Activated T-cell treated with anti-CD3 and anti-CD28 coated beads, Interleukin-2, amount 50 U/mL, for 72 hours (primary cell): ENCODE results near the gene USP54. TPM values are rescaled to one million over a fixed set of nuclear protein-coding genes. Genes with fewer than 3 reads are reported as not detected.

Experiments used
- ATAC-seq, 2 donors: fragments of 150-1000 bp; cut with Tn5 transposase; replicated peaks in 1 of 2; 2 replicates each; pipeline ENCODE4 v1.10.0; 2021; ENCODE audit warnings: moderate library complexity in 2 of 2, mild to moderate bottlenecking in 1 of 2
- DNase-seq, 2 donors: peaks; one replicate each; pipeline ENCODE4 v3.0.0; 2021 to 2022; ENCODE audit warnings: mixed read lengths in 1 of 2
- H3K27ac Mint-ChIP-seq: one replicate; pipeline ENCODE4 v1.8.0; 2022; ENCODE audit warnings: mild to moderate bottlenecking, moderate library complexity, mixed read lengths
- H3K27me3 Mint-ChIP-seq: one replicate; pipeline ENCODE4 v1.8.0; 2022; ENCODE audit warnings: low read depth, mixed read lengths
- H3K36me3 Mint-ChIP-seq, 2 donors: one replicate each; pipeline ENCODE4 v1.8.0; 2022; ENCODE audit warnings: mixed read lengths in 2 of 2, mild to moderate bottlenecking in 1 of 2; ENCODE audit not compliant: insufficient read depth in 2 of 2
- H3K4me1 Mint-ChIP-seq: one replicate; pipeline ENCODE4 v1.8.0; 2022; ENCODE audit warnings: low read depth, mixed read lengths
- H3K4me3 Mint-ChIP-seq, 2 donors: one replicate each; pipeline ENCODE4 v1.8.0; 2022; ENCODE audit warnings: mild to moderate bottlenecking in 2 of 2, mixed read lengths in 2 of 2, moderate library complexity in 2 of 2
- H3K9me3 Mint-ChIP-seq, 2 donors: one replicate each; pipeline ENCODE4 v1.8.0; 2022; ENCODE audit warnings: mixed read lengths in 2 of 2
- total RNA-seq, 2 donors: library from RNA; stranded (reverse); gene quantifications; one replicate each; pipeline ENCODE4 v1.2.3, GENCODE V29; 2022

Gene USP54
- total RNA-seq, 2 donors from 2014 or later, result 2.4 to 4.1 TPM

GRCh38 chr10:73537288-73537687 is 53.9 kb downstream of the USP54 start:
- DNase-seq, result no peak
- Mint-ChIP-seq H3K4me1 (peaks cover 12% of the 10 kb centered on the region), H3K27me3 (no peaks in the 10 kb centered on the region), H3K36me3 (no peaks in the 10 kb centered on the region), H3K27ac (no peak overlapping the region), H3K9me3 (no peaks in the 10 kb centered on the region), H3K4me3 (no peak overlapping the region)
- peak; percentile 36 to 56 for ATAC-seq

GRCh38 chr10:73534857-73535256 is 56.3 kb downstream of the USP54 start:
- ATAC-seq (no peak), DNase-seq (no peak)
- peaks cover 12% of the 10 kb centered on the region for H3K4me1 Mint-ChIP-seq
- no peaks in the 10 kb centered on the region for H3K36me3 Mint-ChIP-seq
- no peaks in the 10 kb centered on the region for H3K27me3 Mint-ChIP-seq
- no peak overlapping the region for H3K27ac Mint-ChIP-seq
- H3K4me3 Mint-ChIP-seq, result no peak overlapping the region
- no peaks in the 10 kb centered on the region for H3K9me3 Mint-ChIP-seq

- DNase-seq, result peak; percentile 43 to 58
- no peak overlapping the region for H3K4me3 Mint-ChIP-seq
- no peaks in the 10 kb centered on the region for H3K27me3 Mint-ChIP-seq
- H3K36me3 Mint-ChIP-seq, result no peaks in the 10 kb centered on the region
- no peak overlapping the region for H3K27ac Mint-ChIP-seq
- peak; percentile 83 to 87 for ATAC-seq
- H3K4me1 Mint-ChIP-seq, result no peaks in the 10 kb centered on the region
- no peaks in the 10 kb centered on the region for H3K9me3 Mint-ChIP-seq
These were observed 61.9 kb downstream of the USP54 start for GRCh38 chr10:73529089-73529832.

- no peaks in the 10 kb centered on the region for H3K9me3 Mint-ChIP-seq
- no peaks in the 10 kb centered on the region for H3K27me3 Mint-ChIP-seq
- H3K36me3 Mint-ChIP-seq, result no peaks in the 10 kb centered on the region
- H3K27ac Mint-ChIP-seq, result no peak overlapping the region
- H3K4me3 Mint-ChIP-seq, result no peak overlapping the region
- no peaks in the 10 kb centered on the region for H3K4me1 Mint-ChIP-seq
- no peak for ATAC-seq
- DNase-seq, result no peak
These were observed 68.9 kb downstream of the USP54 start for GRCh38 chr10:73522263-73522662.

GRCh38 chr10:73519336-73519735 is 71.8 kb downstream of the USP54 start:
- Mint-ChIP-seq H3K9me3 (no peaks in the 10 kb centered on the region), H3K36me3 (no peaks in the 10 kb centered on the region), H3K27ac (no peak overlapping the region), H3K4me1 (no peaks in the 10 kb centered on the region), H3K27me3 (no peaks in the 10 kb centered on the region), H3K4me3 (no peak overlapping the region)
- no peak for ATAC-seq
- DNase-seq, result no peak

GRCh38 chr10:73517166-73517888 is 73.8 kb downstream of the USP54 start:
- no peaks in the 10 kb centered on the region for H3K27me3 Mint-ChIP-seq
- DNase-seq (no peak), ATAC-seq (no peak)
- H3K9me3 Mint-ChIP-seq, result no peaks in the 10 kb centered on the region
- no peak overlapping the region for H3K27ac Mint-ChIP-seq
- H3K4me1 Mint-ChIP-seq, result no peaks in the 10 kb centered on the region
- H3K4me3 Mint-ChIP-seq, result no peak overlapping the region
- H3K36me3 Mint-ChIP-seq, result no peaks in the 10 kb centered on the region

- H3K27me3 Mint-ChIP-seq, result no peaks in the 10 kb centered on the region
- H3K27ac Mint-ChIP-seq, result no peak overlapping the region
- H3K9me3 Mint-ChIP-seq, result no peaks in the 10 kb centered on the region
- no peak for DNase-seq
- no peaks in the 10 kb centered on the region for H3K36me3 Mint-ChIP-seq
- no peak overlapping the region for H3K4me3 Mint-ChIP-seq
- ATAC-seq, result no peak
- no peaks in the 10 kb centered on the region for H3K4me1 Mint-ChIP-seq
These were observed 78.9 kb downstream of the USP54 start for GRCh38 chr10:73512207-73512743.

GRCh38 chr10:73509695-73510094 is 81.4 kb downstream of the USP54 start:
- H3K27ac Mint-ChIP-seq, result no peak overlapping the region
- DNase-seq (no peak), ATAC-seq (no peak)
- H3K27me3 Mint-ChIP-seq, result no peaks in the 10 kb centered on the region
- H3K4me3 Mint-ChIP-seq, result no peak overlapping the region
- H3K36me3 Mint-ChIP-seq, result no peaks in the 10 kb centered on the region
- no peaks in the 10 kb centered on the region for H3K4me1 Mint-ChIP-seq
- H3K9me3 Mint-ChIP-seq, result no peaks in the 10 kb centered on the region

- ATAC-seq, result no peak
- no peak overlapping the region for H3K4me3 Mint-ChIP-seq
- peaks cover 13% of the 10 kb centered on the region for H3K4me1 Mint-ChIP-seq
- H3K36me3 Mint-ChIP-seq, result peaks cover 0 to 7% of the 10 kb centered on the region in 2 donors
- no peak overlapping the region for H3K27ac Mint-ChIP-seq
- DNase-seq, result no peak
- no peaks in the 10 kb centered on the region for H3K27me3 Mint-ChIP-seq
- no peaks in the 10 kb centered on the region for H3K9me3 Mint-ChIP-seq
These were observed 84.7 kb downstream of the USP54 start for GRCh38 chr10:73506491-73506890.

- Mint-ChIP-seq H3K4me1 (peaks cover 17% of the 10 kb centered on the region), H3K27ac (no peak overlapping the region), H3K4me3 (no peak overlapping the region), H3K36me3 (peaks cover 0 to 7% of the 10 kb centered on the region in 2 donors), H3K9me3 (no peaks in the 10 kb centered on the region), H3K27me3 (no peaks in the 10 kb centered on the region)
- DNase-seq, result no peak
- ATAC-seq, result no peak
These were observed 85.1 kb downstream of the USP54 start for GRCh38 chr10:73506074-73506473.

GRCh38 chr10:73503037-73503436 is 88.1 kb downstream of the USP54 start:
- Mint-ChIP-seq H3K4me1 (peaks cover 18% of the 10 kb centered on the region), H3K9me3 (no peaks in the 10 kb centered on the region), H3K4me3 (no peak overlapping the region), H3K27ac (no peak overlapping the region), H3K27me3 (no peaks in the 10 kb centered on the region), H3K36me3 (peaks cover 0 to 7% of the 10 kb centered on the region in 2 donors)
- DNase-seq (no peak), ATAC-seq (no peak)

GRCh38 chr10:73501651-73502050 is 89.5 kb downstream of the USP54 start:
- H3K4me3 Mint-ChIP-seq, result peak overlapping the region; percentile 1 to 44
- peaks cover 0 to 7% of the 10 kb centered on the region in 2 donors for H3K36me3 Mint-ChIP-seq
- no peaks in the 10 kb centered on the region for H3K27me3 Mint-ChIP-seq
- peaks cover 24% of the 10 kb centered on the region for H3K4me1 Mint-ChIP-seq
- DNase-seq, result no peak
- ATAC-seq, result peak in 1 of 2 donors; percentile 25
- no peaks in the 10 kb centered on the region for H3K9me3 Mint-ChIP-seq
- peak overlapping the region; percentile 82 for H3K27ac Mint-ChIP-seq

GRCh38 chr10:73497623-73498022 is 93.5 kb downstream of the USP54 start:
- DNase-seq (no peak), ATAC-seq (no peak)
- Mint-ChIP-seq H3K36me3 (peaks cover 2 to 4% of the 10 kb centered on the region in 2 donors), H3K4me3 (no peak overlapping the region), H3K27ac (no peak overlapping the region), H3K27me3 (no peaks in the 10 kb centered on the region), H3K4me1 (peaks cover 54% of the 10 kb centered on the region), H3K9me3 (no peaks in the 10 kb centered on the region)
